DLD1 (cell line): Measurements from ENCODE around the gene MMRN2.

Experiments
- in situ Hi-C: cut with HindIII; loops from 2 replicates; pipeline ENCODE4 v1.10.0; 2017; ENCODE audit warnings: low sequenced_read_pairs

MMRN2 gene

GRCh38 chr10:86898511-86898910, 58.9 kb downstream of the MMRN2 start:
- in situ Hi-C loops: no loop called here

DNA sequence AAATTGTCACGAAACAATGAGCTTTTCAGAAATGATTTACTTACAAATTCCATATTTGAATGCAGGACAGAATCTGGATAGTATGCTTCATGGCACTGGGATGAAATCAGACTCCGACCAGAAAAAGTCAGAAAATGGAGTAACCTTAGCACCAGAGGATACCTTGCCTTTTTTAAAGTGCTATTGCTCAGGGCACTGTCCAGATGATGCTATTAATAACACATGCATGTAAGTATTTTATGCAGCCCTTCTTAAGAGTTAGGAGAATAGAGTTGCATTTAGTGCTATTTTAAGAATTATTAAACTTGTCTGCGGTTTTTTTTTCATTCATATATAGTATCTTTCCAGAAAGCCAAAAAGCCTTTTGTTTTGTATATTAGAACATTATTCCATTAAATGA, 67.4 kb downstream of the MMRN2 start:
- in situ Hi-C loops: no loop called here

- in situ Hi-C loops: no loop called here
These were observed 68.6 kb downstream of the MMRN2 start for GRCh38 chr10:86888585-86889381.
